Kidney (tissue), 14 donors: ENCODE results near the gene SPON1. TPM values are rescaled to one million over a fixed set of nuclear protein-coding genes. Genes with fewer than 3 reads are reported as not detected.
A peak's percentile ranks its signal among the peaks of the same experiment; 100 is the strongest.
"Not testable (repeated sequence)": the region's sequence is repeated elsewhere in the genome, so short reads cannot be mapped to it uniquely, and the experiment has no call there.

Experiments used
- DNase-seq, 5 donors: peaks; one replicate each; pipeline ENCODE4 v3.0.0-alpha.2; 2013 to 2020
- FAIRE-seq: peaks from 2 replicates; lab custom pipeline; 2012; peaks lifted over from hg19 to GRCh38; lab: Jason Lieb, UNC
- H3K27ac ChIP-seq, 2 donors: one replicate each; pipeline ENCODE4 v1.7.0; 2013; ENCODE audit warnings: low read depth in 2 of 2, low read length in 2 of 2, inconsistent platforms in 1 of 2
- H3K27me3 ChIP-seq: one replicate; pipeline ENCODE4 v1.7.1; 2013; ENCODE audit warnings: low read length, inconsistent platforms; ENCODE audit not compliant: control insufficient read depth, insufficient read depth
- H3K36me3 ChIP-seq, 3 donors: one replicate each; pipeline versions ENCODE4 v1.7.0 to v1.7.1; 2013; ENCODE audit warnings: low read length in 3 of 3, control low read depth in 1 of 3, inconsistent platforms in 1 of 3; ENCODE audit not compliant: insufficient read depth in 3 of 3, control insufficient read depth in 2 of 3
- H3K4me1 ChIP-seq, 3 donors: one replicate each; pipeline versions ENCODE4 v1.7.0 to v1.7.1; 2013; ENCODE audit warnings: low read length in 3 of 3, inconsistent platforms in 1 of 3, low read depth in 1 of 3; ENCODE audit not compliant: control insufficient read depth in 2 of 3, insufficient read depth in 2 of 3
- H3K4me3 ChIP-seq, 3 donors: one replicate each; pipeline versions ENCODE4 v1.7.0 to v1.8.1; 2013; ENCODE audit warnings: low read length in 3 of 3, control low read depth in 1 of 3, inconsistent platforms in 1 of 3
- H3K9ac ChIP-seq, 3 donors: one replicate each; pipeline versions ENCODE4 v1.7.0 to v1.7.1; 2013; ENCODE audit warnings: low read length in 3 of 3, control low read depth in 1 of 3, inconsistent platforms in 1 of 3
- H3K9me3 ChIP-seq, 3 donors: one replicate each; pipeline versions ENCODE4 v1.7.0 to v1.7.1; 2013; ENCODE audit warnings: low read length in 3 of 3, control low read depth in 1 of 3, inconsistent platforms in 1 of 3; ENCODE audit not compliant: control insufficient read depth in 2 of 3, insufficient read depth in 1 of 3
- CTCF ChIP-seq: IDR thresholded peaks from 3 replicates; pipeline ENCODE4 v1.5.1; 2012; ENCODE audit warnings: mild to moderate bottlenecking, moderate library complexity, borderline replicate concordance; ENCODE audit not compliant: insufficient read depth; ENCODE audit errors: extremely low read depth
- intact Hi-C: fragments of 100-400 bp; cut with DNase I; formaldehyde crosslinking; loops from one replicate; pipeline ENCODE4 v1.11.1; 2022
- polyA plus RNA-seq: library from polyadenylated mRNA; stranded (reverse); fragments of 350-450 nt; fragmentation: Illumina TruSeq; extraction: RNeasy Lipid Tissue Mini Kit (QIAGEN cat#74804); gene quantifications from one replicate; pipeline ENCODE4 v1.2.3, GENCODE V29; 2014; ENCODE audit warnings: low read depth, low replicate concordance; ENCODE audit not compliant: insufficient read depth
- total RNA-seq: library from RNA; stranded (reverse); fragmentation: NEBNext Ultra II Directional; extraction: Animal tissue kit (Norgen Biotek cat#: 25700); gene quantifications from one replicate; pipeline ENCODE4 v1.2.1, GENCODE V29; 2021
- donor health status: control.
- donor health status: control.
- donor health status: control.
- donor health status: control.
- donor health status: control.
- donor health status: DM: yes; HTN: yes; CAD: no.
- donor health status: Normal renal cell carcinoma (clear cell type).

SPON1 gene
- total and polyA plus RNA-seq, 2 donors from 2014 or later = 3.8 to 77.9 TPM

- Histone ChIP-seq H3K27me3 (no peaks in the 10 kb centered on the region), H3K9ac (no peak overlapping the region), H3K4me1 (peaks cover 0 to 5% (median 0%) of the 10 kb centered on the region in 3 donors), H3K27ac (no peak overlapping the region), H3K9me3 (no peaks in the 10 kb centered on the region), H3K4me3 (no peak overlapping the region), H3K36me3 (no peaks in the 10 kb centered on the region)
- no peak for TF ChIP-seq CTCF
- FAIRE-seq (no peak), DNase-seq (peak in 2 of 5 donors; percentile 23 to 76)
- intact Hi-C loops = no loop called here
These were observed 67.7 kb downstream of the SPON1 start for GRCh38 chr11:14029971-14030920.

GRCh38 chr11:14035526-14035925, 73.0 kb downstream of the SPON1 start:
- H3K9ac ChIP-seq, intact Hi-C loops, H3K27me3 ChIP-seq, H3K27ac ChIP-seq, H3K36me3 ChIP-seq, H3K9me3 ChIP-seq, DNase-seq, H3K4me1 ChIP-seq, FAIRE-seq, H3K4me3 ChIP-seq: not testable (repeated sequence)

- Histone ChIP-seq H3K9me3 (no peaks in the 10 kb centered on the region), H3K36me3 (no peaks in the 10 kb centered on the region), H3K27me3 (no peaks in the 10 kb centered on the region), H3K27ac (no peak overlapping the region), H3K4me3 (no peak overlapping the region), H3K9ac (no peak overlapping the region), H3K4me1 (no peaks in the 10 kb centered on the region)
- intact Hi-C loops = no loop called here
- no peak for TF ChIP-seq CTCF
- FAIRE-seq (no peak), DNase-seq (no peak)
These were observed 73.9 kb downstream of the SPON1 start for GRCh38 chr11:14036469-14036868.

GRCh38 chr11:14041040-14041439, 78.5 kb downstream of the SPON1 start:
- Histone ChIP-seq H3K27me3 (no peaks in the 10 kb centered on the region), H3K9ac (no peak overlapping the region), H3K27ac (no peak overlapping the region), H3K4me3 (no peak overlapping the region), H3K9me3 (no peaks in the 10 kb centered on the region), H3K36me3 (no peaks in the 10 kb centered on the region), H3K4me1 (no peaks in the 10 kb centered on the region)
- DNase-seq (no peak), FAIRE-seq (no peak)
- peak; percentile 33 for TF ChIP-seq CTCF
- intact Hi-C loops = no loop called here
